HepG2 (cell line): ENCODE results near the gene CYTH1. TPM values are rescaled to one million over a fixed set of nuclear protein-coding genes. Genes with fewer than 3 reads are reported as not detected.
A peak's percentile ranks its signal among the peaks of the same experiment; 100 is the strongest.

Experiments
- ATAC-seq: fragments of 200-7000 bp; cut with Tn5 transposase; 3 replicates; pipeline ENCODE4 v1.9.1; 2020; ENCODE audit warnings: mild to moderate bottlenecking, moderate library complexity
- BruUV-seq: library from RNA; stranded (reverse); fragments of 400-500 nt; replicated peaks from 2 replicates; lab custom pipeline; 2021; lab: Mats Ljungman, UMichigan
- CTCF ChIA-PET: fragments of 300-600 bp; formaldehyde crosslinking; extraction: SDS; loops from one replicate; lab custom pipeline; 2021; ENCODE audit warnings: low total read pairs, inconsistent platforms, low intra/inter-chr PET ratio; lab: Yijun Ruan, JAX
- POLR2A ChIA-PET: fragments of 350-600 bp; sonication (Branson Sonifier 250); formaldehyde crosslinking; loops from one replicate; lab custom pipeline; 2020; ENCODE audit warnings: antibody characterized with exemption, inconsistent platforms; lab: Yijun Ruan, JAX
- DNase-seq: peaks from one replicate; pipeline ENCODE4 v3.0.0-alpha.2; 2015; ENCODE audit warnings: low spot score
- FAIRE-seq: peaks from 3 replicates; lab custom pipeline; 2011; peaks lifted over from hg19 to GRCh38; lab: Jason Lieb, UNC
- H2AFZ ChIP-seq: one replicate; pipeline ENCODE4 v1.6.1; 2011; ENCODE audit warnings: low read length, inconsistent platforms
- H3K27ac ChIP-seq: fragments of 300-600 bp; 3 replicates; pipeline ENCODE4 v1.8.0; 2011; ENCODE audit warnings: mixed run types, mild to moderate bottlenecking, mixed read lengths, low read length, inconsistent platforms; ENCODE audit not compliant: insufficient read depth; ENCODE audit errors: extremely low read length
- H3K27me3 ChIP-seq, 2 experiments: fragments of 200-600 bp in 1 of 2; 2 replicates in 1 of 2; 3 replicates in 1 of 2; pipeline versions ENCODE4 v1.6.0 to v1.8.0; 2011; ENCODE audit warnings: low read length in 2 of 2, mild to moderate bottlenecking in 2 of 2, moderate library complexity in 2 of 2, inconsistent platforms in 1 of 2; ENCODE audit not compliant: insufficient read depth in 2 of 2, control insufficient read depth in 1 of 2
- H3K36me3 ChIP-seq, 2 experiments: fragments of 200-600 bp in 1 of 2; replicated peaks in 1 of 2; 2 replicates in 1 of 2; 3 replicates in 1 of 2; pipeline versions ENCODE4 v1.5.1 to v1.8.0; 2011; ENCODE audit warnings: low read length in 2 of 2, inconsistent platforms in 1 of 2; ENCODE audit not compliant: insufficient read depth in 2 of 2, control insufficient read depth in 1 of 2
- H3K4me1 ChIP-seq: 2 replicates; pipeline ENCODE4 v1.5.1; 2012; ENCODE audit warnings: low read length, inconsistent platforms; ENCODE audit not compliant: insufficient read depth
- H3K4me2 ChIP-seq: 2 replicates; pipeline ENCODE4 v1.6.0; 2011; ENCODE audit warnings: low read depth, low read length, inconsistent platforms
- H3K4me3 ChIP-seq, 3 experiments: fragments of 200-600 bp in 1 of 3; sonication (generic), shearing (Covaris generic) in 1 of 3; replicated peaks in 1 of 3; 2 replicates each; pipeline ENCODE4 v1.5.1; 2011 to 2016; ENCODE audit warnings: low read length in 3 of 3, inconsistent platforms in 2 of 3, low read depth in 2 of 3, mild to moderate bottlenecking in 2 of 3, control low read depth in 1 of 3, mixed read lengths in 1 of 3; ENCODE audit not compliant: insufficient read depth in 1 of 3
- H3K79me2 ChIP-seq: one replicate; pipeline ENCODE4 v1.6.1; 2011; ENCODE audit warnings: low read length, inconsistent platforms; ENCODE audit not compliant: insufficient read depth
- H3K9ac ChIP-seq: 2 replicates; pipeline ENCODE4 v1.6.0; 2011; ENCODE audit warnings: mild to moderate bottlenecking, low read depth, low read length, inconsistent platforms; ENCODE audit not compliant: insufficient read depth
- H3K9me3 ChIP-seq: 2 replicates; pipeline ENCODE4 v1.5.1; 2012; ENCODE audit warnings: mild to moderate bottlenecking, low read length
- H4K20me1 ChIP-seq: 2 replicates; pipeline ENCODE4 v1.6.0; 2011; ENCODE audit warnings: inconsistent platforms, mild to moderate bottlenecking, low read length, moderate library complexity; ENCODE audit not compliant: insufficient read depth
- HMGXB3 ChIP-seq: sonication (generic); formaldehyde crosslinking; IDR thresholded peaks from 2 replicates; pipeline ENCODE4 v1.4.0; 2020; ENCODE audit warnings: missing genetic modification reagents, borderline replicate concordance
- KLF15 ChIP-seq: sonication (generic); formaldehyde crosslinking; IDR thresholded peaks from 2 replicates; pipeline ENCODE4 v1.8.1; 2023; ENCODE audit warnings: borderline replicate concordance, mild to moderate bottlenecking, inconsistent platforms, missing genetic modification reagents, mixed read lengths
- MXD1 ChIP-seq: sonication (generic); formaldehyde crosslinking; IDR thresholded peaks from 2 replicates; pipeline ENCODE4 v1.4.0; 2020; ENCODE audit warnings: mild to moderate bottlenecking, missing genetic modification reagents
- SALL1 ChIP-seq: sonication (generic); formaldehyde crosslinking; IDR thresholded peaks from 2 replicates; pipeline ENCODE4 v1.8.0; 2022; ENCODE audit warnings: mild to moderate bottlenecking, missing genetic modification reagents
- USF2 ChIP-seq, 2 experiments: sonication (generic) in 1 of 2; formaldehyde crosslinking in 1 of 2; IDR thresholded peaks; 2 replicates each; pipeline versions ENCODE4 v1.5.1 to v1.6.1; 2011 to 2020; ENCODE audit warnings: borderline replicate concordance in 1 of 2, low read depth in 1 of 2, low read length in 1 of 2, mild to moderate bottlenecking in 1 of 2, missing genetic modification reagents in 1 of 2, moderate library complexity in 1 of 2
- ZNF230 ChIP-seq: sonication (generic); formaldehyde crosslinking; IDR thresholded peaks from 2 replicates; pipeline ENCODE4 v1.4.0; 2020; ENCODE audit warnings: mild to moderate bottlenecking, missing genetic modification reagents
- ZNF558 ChIP-seq: sonication (generic); formaldehyde crosslinking; IDR thresholded peaks from 2 replicates; pipeline ENCODE4 v1.9.0; 2022; ENCODE audit warnings: mild to moderate bottlenecking, missing genetic modification reagents, borderline replicate concordance
- ZNF572 ChIP-seq: sonication (generic); formaldehyde crosslinking; IDR thresholded peaks from 2 replicates; pipeline ENCODE4 v1.5.1; 2020; ENCODE audit warnings: mild to moderate bottlenecking, missing genetic modification reagents
- ZNF576 ChIP-seq: sonication (generic); formaldehyde crosslinking; IDR thresholded peaks from 2 replicates; pipeline ENCODE4 v1.4.0; 2020; ENCODE audit warnings: mild to moderate bottlenecking, missing genetic modification reagents
- ZNF687 ChIP-seq: sonication (generic); formaldehyde crosslinking; IDR thresholded peaks from 2 replicates; pipeline ENCODE4 v1.5.1; 2020; ENCODE audit warnings: mild to moderate bottlenecking, missing genetic modification reagents, moderate library complexity
- WGBS: methylation state at CpG from one replicate; pipeline ENCODE4 v1.1.6; 2017; ENCODE audit warnings: low lambda C conversion rate; 5-methylcytosine and 5-hydroxymethylcytosine counted together
- in situ Hi-C: cut with HindIII; loops from 2 replicates; pipeline ENCODE4 v1.10.0; 2017; ENCODE audit warnings: low pct_unique_long_range_greater_than_20kb; ENCODE audit not compliant: extremely low pct_ligation_motif_present
- intact Hi-C: fragments of 100-400 bp; cut with micrococcal nuclease; formaldehyde crosslinking; loops from one replicate; pipeline ENCODE4 v1.10.0; 2022; ENCODE audit not compliant: unreplicated experiment
- polyA plus RNA-seq, 8 experiments: library from polyadenylated mRNA; depleted of rRNA in 3 of 8; stranded (reverse) in 7 of 8; unstranded in 1 of 8; fragments of >200 nt; fragmentation: Illumina TruSeq in 4 of 8; extraction: Trizol in 4 of 8; gene quantifications; 2 replicates each; pipeline versions ENCODE4 v1.2.1 to v1.2.3, GENCODE V29; 2011 to 2016; ENCODE audit warnings: low read depth in 4 of 8, missing spikeins in 1 of 8, mixed read lengths in 1 of 8; ENCODE audit not compliant: insufficient read depth in 1 of 8
- total RNA-seq, 5 experiments: library from RNA; depleted of rRNA; stranded (reverse); fragments of >200 nt; fragmentation: Illumina TruSeq; extraction: Trizol; gene quantifications; 2 replicates each; pipeline ENCODE4 v1.2.3, GENCODE V29; 2016; ENCODE audit warnings: low read depth in 1 of 5

Gene CYTH1
- total and polyA plus RNA-seq, 2 of the 13 experiments (the other 11 are each of a cell fraction or from before 2014, with no cell fraction given), result 20.1 to 48.9 TPM

GRCh38 chr17:78716814-78717393 is 65.2 kb downstream of the CYTH1 start:
- WGBS, result 23% methylated on average over 14 of the region's 19 CpGs
- H3K79me2 ChIP-seq, result peaks cover 52% of the 10 kb centered on the region
- in situ Hi-C loops (no loop called here), intact Hi-C loops (no loop called here)
- no peaks in the 10 kb centered on the region for H3K9me3 ChIP-seq
- peaks cover 63% of the 10 kb centered on the region for H3K4me1 ChIP-seq
- ChIA-PET CTCF (no interaction called here), POLR2A (interaction anchor here (0.6 to 1.2 kb wide), 4 partner anchors 18 to 310 kb away, joined by 3 to 7 read pairs (median 4); no protein-coding TSS in a partner anchor)
- DNase-seq (no peak), ATAC-seq (peak; percentile 39), FAIRE-seq (no peak)
- peak overlapping the region; percentile 89 for H3K4me2 ChIP-seq
- peak overlapping the region; percentile 42 for H3K9ac ChIP-seq
- H3K27ac ChIP-seq, result no peak overlapping the region
- H4K20me1 ChIP-seq, result peaks cover 35% of the 10 kb centered on the region
- no TSS peak for BruUV-seq
- no peaks in the 10 kb centered on the region for H3K27me3 ChIP-seq
- H2AFZ ChIP-seq, result no peak overlapping the region
- H3K4me3 ChIP-seq, result peak overlapping the region; percentile 35 to 67 (median 63)
- no peaks in the 10 kb centered on the region for H3K36me3 ChIP-seq
- TF ChIP-seq SALL1 (peak; percentile 45), KLF15 (CRISPR knock-in tag) (no peak), HMGXB3 (CRISPR knock-in tag) (0 out of 2 replicates have a peak, but pooled peaks have one; percentile 16), ZNF558 (CRISPR knock-in tag) (no peak), USF2 (IDR thresholded peaks at IDR 0.05; ENCODE audit: low read depth, low read length) (no peak), USF2 (CRISPR knock-in tag; IDR thresholded peaks at IDR 0.05; ENCODE audit: borderline replicate concordance) (no peak; the same call in 1 of the 2 replicates), ZNF687 (CRISPR knock-in tag) (peak; percentile 89), ZNF230 (CRISPR knock-in tag) (no peak), ZNF576 (0 out of 2 replicates have a peak, but pooled peaks have one; percentile 20), ZNF572 (peak; percentile 81; the same call in 1 of the 2 replicates), MXD1 (CRISPR knock-in tag) (peak; percentile 42)
